Fibroblast of lung (primary cell): ENCODE measurements around the gene EZR.

Experiments used
- CTCF ChIP-seq, 2 donors: IDR thresholded peaks in 1 of 2; conservative IDR thresholded peaks in 1 of 2; 1 replicate in 1 of 2; 2 replicates in 1 of 2; pipeline ENCODE4 v1.5.1; 2011 to 2012; ENCODE audit warnings: low read length in 2 of 2, control low read depth in 1 of 2, inconsistent platforms in 1 of 2, low read depth in 1 of 2, mild to moderate bottlenecking in 1 of 2
- EZH2 ChIP-seq: IDR thresholded peaks from 2 replicates; pipeline ENCODE4 v1.5.1; 2012; ENCODE audit warnings: low read length, control low read depth, mild to moderate bottlenecking; ENCODE audit errors: missing control alignments

GRCh38 chr6:158803733-158804143 is 15.4 kb downstream of the EZR start:
- TF ChIP-seq CTCF (conservative IDR thresholded peaks at IDR 0.05 in 1 of 2, IDR thresholded peaks at IDR 0.05 in 1 of 2; ENCODE audit: low read depth in 1 of 2, low read length in 2 of 2) (no peak), EZH2 (no peak)
